ENCODE data around the gene ABHD16B. TPM values are rescaled to one million over a fixed set of nuclear protein-coding genes. Genes with fewer than 3 reads are reported as not detected.

Gene ABHD16B
- polyA plus RNA-seq, 1 donor (not counting 4 experiments of a cell fraction or from before 2014, with no cell fraction given) = not detected

DNA sequence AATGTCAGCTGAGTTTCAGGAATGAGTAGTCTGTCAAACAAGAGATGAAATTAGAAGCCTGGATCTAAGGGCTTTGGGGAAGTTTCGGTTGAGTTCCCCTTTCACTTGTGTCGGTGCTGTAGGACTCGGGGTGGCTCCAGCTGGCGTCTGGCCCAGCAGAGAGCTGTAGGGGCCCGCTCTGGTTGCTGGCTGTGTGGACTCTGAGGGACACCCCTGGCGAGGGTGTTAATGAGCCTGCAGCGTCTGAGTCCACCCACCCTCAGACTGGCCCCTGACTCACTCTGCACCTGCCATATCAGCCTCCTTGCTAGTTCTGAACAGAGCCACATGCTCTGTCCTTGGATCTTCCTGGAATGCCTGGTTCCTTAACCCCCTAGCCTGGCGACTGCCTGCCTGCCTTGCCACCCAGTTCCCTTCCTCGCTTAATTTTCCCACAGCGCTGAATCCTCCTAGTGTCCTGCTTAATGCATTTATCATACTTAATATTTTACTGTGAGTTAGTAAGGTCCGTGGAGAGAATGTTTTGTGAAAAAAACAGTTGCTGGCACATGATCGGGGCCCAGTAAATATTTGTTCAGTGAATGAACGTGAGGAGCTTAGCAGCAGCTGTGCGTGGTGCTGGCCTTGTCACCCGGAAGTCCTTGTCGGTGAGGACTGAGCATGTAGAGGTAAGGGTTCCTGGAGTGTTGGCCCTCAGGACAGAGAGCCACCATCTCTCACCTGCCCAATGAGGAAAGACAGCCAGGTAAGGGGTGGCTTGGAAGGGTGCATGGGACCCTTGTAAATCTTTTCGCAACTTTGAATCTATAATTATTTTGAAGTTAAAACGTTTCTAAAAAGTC is 35.2 kb downstream of the ABHD16B start:
- Histone ChIP-seq H3K79me2 (ENCODE audit: control insufficient read depth, insufficient read depth, low read length) (peaks cover 56% of the 10 kb centered on the region), H3K4me3 (ENCODE audit: control insufficient read depth in 2 of 3, extremely low read depth in 1 of 3, insufficient read depth in 2 of 3, low read depth in 1 of 3, low read length in 3 of 3) (peak overlapping the region; percentile 53 to 81 (median 73)), H4K20me1 (ENCODE audit: control insufficient read depth, extremely low read depth, insufficient read depth, low read length) (peaks cover 15% of the 10 kb centered on the region), H3K9me3 (ENCODE audit: control insufficient read depth, low read depth, low read length) (no peaks in the 10 kb centered on the region), H3K9ac (ENCODE audit: control insufficient read depth, extremely low read depth, insufficient read depth, low read length) (peak overlapping the region; percentile 74), H3K27me3 (ENCODE audit: control insufficient read depth, extremely low read depth, insufficient read depth, low read length) (no peaks in the 10 kb centered on the region), H3K4me2 (ENCODE audit: control insufficient read depth, extremely low read depth, insufficient read depth, low read depth, low read length) (peak overlapping the region; percentile 89), H3K36me3 (ENCODE audit: control insufficient read depth in 2 of 2, extremely low read depth in 1 of 2, insufficient read depth in 2 of 2, low read length in 2 of 2) (peaks cover 15 to 22% of the 10 kb centered on the region in 2 experiments), H2AFZ (ENCODE audit: control insufficient read depth, low read length) (no peak overlapping the region), H3K27ac (ENCODE audit: control insufficient read depth, insufficient read depth, low read length) (peak overlapping the region; percentile 76), H3K9me1 (ENCODE audit: control insufficient read depth, extremely low read depth, insufficient read depth, low read length) (peaks cover 2% of the 10 kb centered on the region), H3K4me1 (ENCODE audit: control insufficient read depth, extremely low read depth, insufficient read depth, low read length) (peaks cover 24% of the 10 kb centered on the region)
- TF ChIP-seq EZH2 (IDR thresholded peaks at IDR 0.05; ENCODE audit: low read length) = no peak
- TF ChIP-seq, protein P1, sequence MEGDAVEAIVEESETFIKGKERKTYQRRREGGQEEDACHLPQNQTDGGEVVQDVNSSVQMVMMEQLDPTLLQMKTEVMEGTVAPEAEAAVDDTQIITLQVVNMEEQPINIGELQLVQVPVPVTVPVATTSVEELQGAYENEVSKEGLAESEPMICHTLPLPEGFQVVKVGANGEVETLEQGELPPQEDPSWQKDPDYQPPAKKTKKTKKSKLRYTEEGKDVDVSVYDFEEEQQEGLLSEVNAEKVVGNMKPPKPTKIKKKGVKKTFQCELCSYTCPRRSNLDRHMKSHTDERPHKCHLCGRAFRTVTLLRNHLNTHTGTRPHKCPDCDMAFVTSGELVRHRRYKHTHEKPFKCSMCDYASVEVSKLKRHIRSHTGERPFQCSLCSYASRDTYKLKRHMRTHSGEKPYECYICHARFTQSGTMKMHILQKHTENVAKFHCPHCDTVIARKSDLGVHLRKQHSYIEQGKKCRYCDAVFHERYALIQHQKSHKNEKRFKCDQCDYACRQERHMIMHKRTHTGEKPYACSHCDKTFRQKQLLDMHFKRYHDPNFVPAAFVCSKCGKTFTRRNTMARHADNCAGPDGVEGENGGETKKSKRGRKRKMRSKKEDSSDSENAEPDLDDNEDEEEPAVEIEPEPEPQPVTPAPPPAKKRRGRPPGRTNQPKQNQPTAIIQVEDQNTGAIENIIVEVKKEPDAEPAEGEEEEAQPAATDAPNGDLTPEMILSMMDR (optimal IDR thresholded peaks at IDR 0.05 in 1 of 3, IDR thresholded peaks at IDR 0.05 in 1 of 3, conservative IDR thresholded peaks at IDR 0.05 in 1 of 3; ENCODE audit: extremely low read depth in 1 of 3, insufficient read depth in 2 of 3, low read length in 3 of 3) = no peak
- DNase-seq (ENCODE audit: low read depth, low spot score) = no peak
- FAIRE-seq = no peak
- dilution Hi-C loops (cut with MboI; ENCODE audit: extremely low pct_ligation_motif_present, low sequenced_read_pairs) = no loop called here

DNA sequence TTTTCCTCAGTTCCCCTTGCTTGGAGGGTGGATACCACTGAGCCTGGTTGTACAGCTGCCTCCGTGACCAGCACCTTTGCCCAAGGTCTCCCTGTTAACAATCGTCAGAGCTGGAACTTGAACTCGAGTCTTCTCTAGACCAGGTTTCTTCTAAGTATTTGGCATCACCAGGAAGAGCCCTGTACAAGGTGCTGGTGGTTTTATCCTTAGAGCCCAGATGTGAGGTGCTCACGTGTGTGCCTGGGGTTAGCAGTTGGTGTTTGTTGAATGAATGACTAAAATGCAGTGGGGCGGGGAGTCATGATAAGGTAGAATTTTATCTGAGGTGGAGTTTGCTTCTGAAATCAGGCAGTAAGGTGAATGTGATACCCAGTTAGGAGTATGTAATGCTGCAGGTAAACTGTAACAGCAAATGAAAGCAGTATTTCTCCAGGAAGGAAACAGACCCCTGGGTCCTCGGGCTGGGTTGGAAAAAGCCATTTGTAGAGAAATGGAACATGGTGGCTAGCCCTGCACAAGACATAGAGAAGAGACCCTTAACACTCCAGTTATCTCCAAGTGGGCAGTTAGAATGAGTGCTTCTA is 36.8 kb downstream of the ABHD16B start:
- H3K4me1 ChIP-seq (ENCODE audit: control insufficient read depth, extremely low read depth, insufficient read depth, low read length) = peaks cover 29% of the 10 kb centered on the region
- no peaks in the 10 kb centered on the region for H3K9me3 ChIP-seq (ENCODE audit: control insufficient read depth, low read depth, low read length)
- peaks cover 19% of the 10 kb centered on the region for H4K20me1 ChIP-seq (ENCODE audit: control insufficient read depth, extremely low read depth, insufficient read depth, low read length)
- no peaks in the 10 kb centered on the region for H3K27me3 ChIP-seq (ENCODE audit: control insufficient read depth, extremely low read depth, insufficient read depth, low read length)
- no peak for FAIRE-seq
- peaks cover 12 to 18% of the 10 kb centered on the region in 2 experiments for H3K36me3 ChIP-seq (ENCODE audit: control insufficient read depth in 2 of 2, extremely low read depth in 1 of 2, insufficient read depth in 2 of 2, low read length in 2 of 2)
- H3K27ac ChIP-seq (ENCODE audit: control insufficient read depth, insufficient read depth, low read length) = peak overlapping the region; percentile 17
- no peak overlapping the region for H3K4me2 ChIP-seq (ENCODE audit: control insufficient read depth, extremely low read depth, insufficient read depth, low read depth, low read length)
- H3K9ac ChIP-seq (ENCODE audit: control insufficient read depth, extremely low read depth, insufficient read depth, low read length) = no peak overlapping the region
- H3K9me1 ChIP-seq (ENCODE audit: control insufficient read depth, extremely low read depth, insufficient read depth, low read length) = peaks cover 2% of the 10 kb centered on the region
- no peak overlapping the region for H3K4me3 ChIP-seq (ENCODE audit: control insufficient read depth in 2 of 3, extremely low read depth in 1 of 3, insufficient read depth in 2 of 3, low read depth in 1 of 3, low read length in 3 of 3)
- peaks cover 67% of the 10 kb centered on the region for H3K79me2 ChIP-seq (ENCODE audit: control insufficient read depth, insufficient read depth, low read length)
- H2AFZ ChIP-seq (ENCODE audit: control insufficient read depth, low read length) = no peak overlapping the region
- TF ChIP-seq EZH2 (IDR thresholded peaks at IDR 0.05; ENCODE audit: low read length) = no peak
- TF ChIP-seq, protein P1 (optimal IDR thresholded peaks at IDR 0.05 in 1 of 3, IDR thresholded peaks at IDR 0.05 in 1 of 3, conservative IDR thresholded peaks at IDR 0.05 in 1 of 3; ENCODE audit: extremely low read depth in 1 of 3, insufficient read depth in 2 of 3, low read length in 3 of 3) = no peak
- no peak for DNase-seq (ENCODE audit: low read depth, low spot score)
- dilution Hi-C loops (cut with MboI; ENCODE audit: extremely low pct_ligation_motif_present, low sequenced_read_pairs) = no loop called here

All from keratinocyte (primary cell).